ENCODE data around the gene ETV3L. TPM values are rescaled to one million over a fixed set of nuclear protein-coding genes. Genes with fewer than 3 reads are reported as not detected.

The ETV3L gene
- total RNA-seq, 2 experiments from 2014 or later: not detected

- Mint-ChIP-seq H3K4me3 (peak within 1 kb of the TSS; percentile 96), H3K27me3 (ENCODE audit: low read depth) (no peaks in the 10 kb centered on the region), H3K4me1 (ENCODE audit: low read depth) (peaks cover 56% of the 10 kb centered on the region), H3K36me3 (ENCODE audit: low read depth) (peaks cover 24% of the 10 kb centered on the region), H3K9me3 (no peaks in the 10 kb centered on the region), H3K27ac (peak within 1 kb of the TSS; percentile 85)
- intact Hi-C loops (cut with micrococcal nuclease): loop anchor here (2.0 to 10.0 kb wide), 4 partner anchors 321 to 1876 kb away; partner anchors contain the start of genes MEF2D, PRCC and SH2D2A
- peak; percentile 95 for DNase-seq
- CTCF ChIA-PET: interaction anchor here (5.0 to 5.5 kb wide), 2 partner anchors 48 to 49 kb away, joined by 24 to 45 read pairs; no protein-coding TSS in a partner anchor
These were observed 38.8 kb upstream of the ETV3L start, which contains the start of gene ETV3 for GRCh38 chr1:157138220-157139051. ETV3 (minus strand) TSS chr1:157138395; CDS start chr1:157136352, 2,043 bp downstream.

- intact Hi-C loops (cut with micrococcal nuclease): loop anchor here (2.0 to 10.0 kb wide), 4 partner anchors 320 to 1877 kb away; partner anchors contain the start of genes MEF2D, PRCC and SH2D2A
- peak overlapping the region; percentile 85 for H3K27ac Mint-ChIP-seq
These were observed 38.0 kb upstream of the ETV3L start for GRCh38 chr1:157137408-157138219.

GRCh38 chr1:157137046-157137407 is 37.4 kb upstream of the ETV3L start:
- intact Hi-C loops (cut with micrococcal nuclease): loop anchor here (5.0 to 10.0 kb wide), 3 partner anchors 320 to 1878 kb away; partner anchors contain the start of genes MEF2D and SH2D2A
- H3K36me3 Mint-ChIP-seq (ENCODE audit: low read depth): peaks cover 37% of the 10 kb centered on the region
- DNase-seq: no peak
- no peaks in the 10 kb centered on the region for H3K27me3 Mint-ChIP-seq (ENCODE audit: low read depth)
- no peaks in the 10 kb centered on the region for H3K9me3 Mint-ChIP-seq
- H3K4me1 Mint-ChIP-seq (ENCODE audit: low read depth): peaks cover 69% of the 10 kb centered on the region
- H3K27ac Mint-ChIP-seq: peak overlapping the region; percentile 85
- CTCF ChIA-PET: interaction anchor here (5.5 kb wide), 1 partner anchor 47 kb away, joined by 45 read pairs; no protein-coding TSS in a partner anchor
- H3K4me3 Mint-ChIP-seq: peak overlapping the region; percentile 96

More at GRCh38 chr1:157137408-157138219, 38.0 kb upstream of the ETV3L start:
- peaks cover 31% of the 10 kb centered on the region for H3K36me3 Mint-ChIP-seq (ENCODE audit: low read depth)
- H3K27me3 Mint-ChIP-seq (ENCODE audit: low read depth): no peaks in the 10 kb centered on the region
- H3K9me3 Mint-ChIP-seq: no peaks in the 10 kb centered on the region
- peak; percentile 46 for DNase-seq
- H3K4me1 Mint-ChIP-seq (ENCODE audit: low read depth): peaks cover 63% of the 10 kb centered on the region
- CTCF ChIA-PET: interaction anchor here (0.6 to 5.5 kb wide), 2 partner anchors 11 to 48 kb away, joined by 3 to 45 read pairs; no protein-coding TSS in a partner anchor
- peak overlapping the region; percentile 96 for H3K4me3 Mint-ChIP-seq

- H3K4me3 Mint-ChIP-seq: peak overlapping the region; percentile 96
- H3K36me3 Mint-ChIP-seq (ENCODE audit: low read depth): peaks cover 46% of the 10 kb centered on the region
- DNase-seq: peak; percentile 27
- H3K9me3 Mint-ChIP-seq: no peaks in the 10 kb centered on the region
- H3K27ac Mint-ChIP-seq: no peak overlapping the region
- H3K4me1 Mint-ChIP-seq (ENCODE audit: low read depth): peaks cover 72% of the 10 kb centered on the region
- no peaks in the 10 kb centered on the region for H3K27me3 Mint-ChIP-seq (ENCODE audit: low read depth)
- CTCF ChIA-PET: interaction anchor here (0.5 to 5.5 kb wide), 6 partner anchors 10 to 46 kb away, joined by 3 to 45 read pairs (median 4); no protein-coding TSS in a partner anchor
- intact Hi-C loops (cut with micrococcal nuclease): loop anchor here (5.0 to 10.0 kb wide), 3 partner anchors 319 to 1879 kb away; partner anchors contain the start of genes MEF2D and SH2D2A
These were observed 36.5 kb upstream of the ETV3L start for GRCh38 chr1:157136133-157136532.

GRCh38 chr1:157135646-157136045 is 36.0 kb upstream of the ETV3L start:
- peak overlapping the region; percentile 96 for H3K4me3 Mint-ChIP-seq
- H3K27ac Mint-ChIP-seq: no peak overlapping the region
- DNase-seq: no peak
- intact Hi-C loops (cut with micrococcal nuclease): loop anchor here (5.0 to 10.0 kb wide), 3 partner anchors 318 to 1879 kb away; partner anchors contain the start of genes MEF2D and SH2D2A
- H3K36me3 Mint-ChIP-seq (ENCODE audit: low read depth): peaks cover 47% of the 10 kb centered on the region
- no peaks in the 10 kb centered on the region for H3K9me3 Mint-ChIP-seq
- peaks cover 70% of the 10 kb centered on the region for H3K4me1 Mint-ChIP-seq (ENCODE audit: low read depth)
- no peaks in the 10 kb centered on the region for H3K27me3 Mint-ChIP-seq (ENCODE audit: low read depth)
- CTCF ChIA-PET: interaction anchor here (0.5 to 5.5 kb wide), 6 partner anchors 9 to 46 kb away, joined by 3 to 45 read pairs (median 4); no protein-coding TSS in a partner anchor

GRCh38 chr1:157135070-157135469 is 35.5 kb upstream of the ETV3L start:
- peaks cover 47% of the 10 kb centered on the region for H3K36me3 Mint-ChIP-seq (ENCODE audit: low read depth)
- DNase-seq: no peak
- no peak overlapping the region for H3K4me3 Mint-ChIP-seq
- no peak overlapping the region for H3K27ac Mint-ChIP-seq
- no peaks in the 10 kb centered on the region for H3K9me3 Mint-ChIP-seq
- CTCF ChIA-PET: interaction anchor here (1.2 to 5.5 kb wide), 5 partner anchors 11 to 45 kb away, joined by 4 to 45 read pairs (median 6); no protein-coding TSS in a partner anchor
- no peaks in the 10 kb centered on the region for H3K27me3 Mint-ChIP-seq (ENCODE audit: low read depth)
- H3K4me1 Mint-ChIP-seq (ENCODE audit: low read depth): peaks cover 65% of the 10 kb centered on the region
- intact Hi-C loops (cut with micrococcal nuclease): loop anchor here (5.0 to 10.0 kb wide), 3 partner anchors 318 to 1880 kb away; partner anchors contain the start of genes MEF2D and SH2D2A

DNA sequence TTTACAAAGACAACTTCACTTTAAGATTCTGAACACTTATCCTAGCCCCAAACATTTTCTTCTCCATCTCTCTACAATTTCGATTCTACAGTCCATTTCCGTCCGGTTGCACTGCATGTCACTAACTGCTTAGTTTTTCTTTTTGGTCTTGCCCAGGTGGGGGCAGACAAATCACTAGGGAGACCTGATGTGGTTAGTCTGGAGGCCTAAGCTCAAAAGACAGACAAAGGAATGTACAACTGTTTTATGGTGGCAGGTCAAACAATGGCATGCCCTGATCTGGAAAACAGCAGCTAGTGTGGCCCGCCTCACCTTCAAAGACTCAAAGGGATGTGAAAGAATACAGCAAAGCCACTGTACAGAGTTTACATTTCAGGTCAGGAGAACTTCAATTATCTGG is 34.8 kb upstream of the ETV3L start:
- peaks cover 58% of the 10 kb centered on the region for H3K4me1 Mint-ChIP-seq (ENCODE audit: low read depth)
- peak overlapping the region; percentile 22 for H3K27ac Mint-ChIP-seq

GRCh38 chr1:157133426-157133825 is 33.8 kb upstream of the ETV3L start:
- Mint-ChIP-seq H3K27ac (peak overlapping the region; percentile 81), H3K36me3 (ENCODE audit: low read depth) (peaks cover 48% of the 10 kb centered on the region), H3K4me3 (peak overlapping the region; percentile 23), H3K4me1 (ENCODE audit: low read depth) (peaks cover 52% of the 10 kb centered on the region), H3K9me3 (no peaks in the 10 kb centered on the region), H3K27me3 (ENCODE audit: low read depth) (no peaks in the 10 kb centered on the region)
- intact Hi-C loops (cut with micrococcal nuclease): loop anchor here (10.0 kb wide), 2 partner anchors 629 to 1881 kb away; partner anchors contain the start of gene MEF2D
- CTCF ChIA-PET: interaction anchor here (2.1 to 5.5 kb wide), 2 partner anchors 21 to 44 kb away, joined by 7 to 45 read pairs; no protein-coding TSS in a partner anchor
- peak; percentile 23 for DNase-seq

More for the DNA sequence above, 34.8 kb upstream of the ETV3L start:
- no peaks in the 10 kb centered on the region for H3K9me3 Mint-ChIP-seq
- no peak overlapping the region for H3K4me3 Mint-ChIP-seq
- H3K36me3 Mint-ChIP-seq (ENCODE audit: low read depth): peaks cover 47% of the 10 kb centered on the region
- no peaks in the 10 kb centered on the region for H3K27me3 Mint-ChIP-seq (ENCODE audit: low read depth)
- DNase-seq: no peak
- CTCF ChIA-PET: interaction anchor here (1.3 to 5.5 kb wide), 3 partner anchors 20 to 45 kb away, joined by 6 to 45 read pairs (median 7); no protein-coding TSS in a partner anchor
- intact Hi-C loops (cut with micrococcal nuclease): loop anchor here (10.0 kb wide), 2 partner anchors 630 to 1880 kb away; partner anchors contain the start of gene MEF2D

DNA sequence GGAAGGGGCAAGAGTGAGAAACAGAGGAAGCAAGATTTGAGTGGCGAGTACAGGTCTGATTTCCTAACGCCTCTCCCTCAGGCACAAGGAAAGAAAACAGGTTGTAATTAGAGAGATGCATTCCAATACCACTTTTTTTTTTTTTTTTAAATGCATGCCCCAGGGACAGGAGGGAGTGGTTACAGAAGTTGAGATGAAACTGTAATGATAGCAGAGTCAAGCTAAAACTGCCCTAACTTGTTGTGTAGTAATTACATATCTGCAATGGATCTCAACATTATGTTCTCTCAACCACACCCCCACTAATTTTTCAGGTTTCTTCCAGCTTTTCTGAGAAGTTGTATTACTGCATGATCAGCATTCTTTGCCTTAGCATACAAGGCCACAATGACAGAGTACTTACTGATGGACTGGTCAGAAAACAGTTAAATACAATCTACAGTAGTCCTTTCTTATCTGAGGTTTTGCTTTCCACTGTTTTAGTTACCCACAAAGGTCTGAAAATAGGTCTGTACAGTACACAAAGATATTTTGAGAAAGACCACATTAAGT is 33.1 kb upstream of the ETV3L start:
- H3K36me3 Mint-ChIP-seq (ENCODE audit: low read depth): peaks cover 55% of the 10 kb centered on the region
- H3K4me1 Mint-ChIP-seq (ENCODE audit: low read depth): peaks cover 52% of the 10 kb centered on the region
- no peak for DNase-seq
- no peak overlapping the region for H3K27ac Mint-ChIP-seq
- H3K4me3 Mint-ChIP-seq: no peak overlapping the region
- no peaks in the 10 kb centered on the region for H3K9me3 Mint-ChIP-seq
- intact Hi-C loops (cut with micrococcal nuclease): loop anchor here (10.0 kb wide), 2 partner anchors 628 to 1882 kb away; partner anchors contain the start of gene MEF2D
- H3K27me3 Mint-ChIP-seq (ENCODE audit: low read depth): no peaks in the 10 kb centered on the region
- CTCF ChIA-PET: interaction anchor here (1.8 to 5.5 kb wide), 3 partner anchors 22 to 43 kb away, joined by 5 to 45 read pairs (median 7); no protein-coding TSS in a partner anchor

DNA sequence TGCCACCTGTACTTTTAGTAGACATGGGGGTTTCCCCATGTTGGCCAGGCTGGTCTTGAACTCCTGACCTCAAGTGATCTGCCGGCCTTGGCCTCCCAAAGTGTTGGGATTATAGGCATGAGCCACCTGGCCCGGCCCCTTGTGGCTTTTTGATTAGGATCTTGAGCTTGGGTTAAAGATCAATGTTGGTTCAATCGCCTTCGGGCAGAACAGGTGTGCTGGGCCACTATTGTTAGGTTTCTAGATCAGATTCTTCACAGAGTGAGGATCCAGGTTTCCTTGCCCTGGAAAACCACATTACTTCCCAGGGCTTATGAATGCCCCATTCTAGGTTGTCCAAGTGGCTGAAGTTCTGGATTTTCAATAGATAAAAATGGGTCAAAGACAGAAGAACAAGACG is 32.5 kb upstream of the ETV3L start:
- H3K27me3 Mint-ChIP-seq (ENCODE audit: low read depth): no peaks in the 10 kb centered on the region
- H3K36me3 Mint-ChIP-seq (ENCODE audit: low read depth): peaks cover 55% of the 10 kb centered on the region
- no peak overlapping the region for H3K4me3 Mint-ChIP-seq
- H3K4me1 Mint-ChIP-seq (ENCODE audit: low read depth): peaks cover 52% of the 10 kb centered on the region
- H3K27ac Mint-ChIP-seq: no peak overlapping the region
- no peak for DNase-seq
- CTCF ChIA-PET: interaction anchor here (0.6 to 1.8 kb wide), 2 partner anchors 42 to 1981 kb away, joined by 3 to 5 read pairs; no protein-coding TSS in a partner anchor
- intact Hi-C loops (cut with micrococcal nuclease): loop anchor here (10.0 kb wide), 2 partner anchors 627 to 1883 kb away; partner anchors contain the start of gene MEF2D
- H3K9me3 Mint-ChIP-seq: no peaks in the 10 kb centered on the region

- Mint-ChIP-seq H3K27ac (no peak overlapping the region), H3K4me1 (ENCODE audit: low read depth) (peaks cover 45% of the 10 kb centered on the region), H3K4me3 (no peak overlapping the region), H3K9me3 (no peaks in the 10 kb centered on the region), H3K27me3 (ENCODE audit: low read depth) (no peaks in the 10 kb centered on the region), H3K36me3 (ENCODE audit: low read depth) (peaks cover 55% of the 10 kb centered on the region)
- intact Hi-C loops (cut with micrococcal nuclease): loop anchor here (10.0 kb wide), 2 partner anchors 626 to 1884 kb away; partner anchors contain the start of gene MEF2D
- CTCF ChIA-PET: interaction anchor here (1.8 kb wide), 1 partner anchor 41 kb away, joined by 5 read pairs; no protein-coding TSS in a partner anchor
- DNase-seq: no peak
These were observed 31.7 kb upstream of the ETV3L start for GRCh38 chr1:157131281-157131680.
